Dendritic cell treated with granulocyte-macrophage colony-stimulating factor and Interleukin-4, amounts not matched to agents 40 ng/mL and 50 ng/mL, for 4 days (primary cell): ENCODE results near the gene NPIPB6.
"Not testable (repeated sequence)": the region's sequence is repeated elsewhere in the genome, so short reads cannot be mapped to it uniquely, and the experiment has no call there.

Experiments
- H3K27ac Mint-ChIP-seq: one replicate; pipeline ENCODE4 v1.8.0; 2022; ENCODE audit warnings: mild to moderate bottlenecking, mixed read lengths
- H3K27me3 Mint-ChIP-seq: one replicate; pipeline ENCODE4 v1.8.0; 2022; ENCODE audit warnings: mild to moderate bottlenecking, mixed read lengths
- H3K36me3 Mint-ChIP-seq: one replicate; pipeline ENCODE4 v1.8.0; 2022; ENCODE audit warnings: low read depth, mixed read lengths
- H3K4me1 Mint-ChIP-seq: one replicate; pipeline ENCODE4 v1.8.0; 2022; ENCODE audit warnings: low read depth, mixed read lengths
- H3K4me3 Mint-ChIP-seq: one replicate; pipeline ENCODE4 v1.8.0; 2022; ENCODE audit warnings: mild to moderate bottlenecking, moderate library complexity, mixed read lengths
- H3K9me3 Mint-ChIP-seq: one replicate; pipeline ENCODE4 v1.8.0; 2022; ENCODE audit warnings: mixed read lengths
- intact Hi-C: fragments of 100-400 bp; cut with micrococcal nuclease; formaldehyde crosslinking; loops from one replicate; pipeline ENCODE4 v1.15.0; 2022

Gene NPIPB6

DNA sequence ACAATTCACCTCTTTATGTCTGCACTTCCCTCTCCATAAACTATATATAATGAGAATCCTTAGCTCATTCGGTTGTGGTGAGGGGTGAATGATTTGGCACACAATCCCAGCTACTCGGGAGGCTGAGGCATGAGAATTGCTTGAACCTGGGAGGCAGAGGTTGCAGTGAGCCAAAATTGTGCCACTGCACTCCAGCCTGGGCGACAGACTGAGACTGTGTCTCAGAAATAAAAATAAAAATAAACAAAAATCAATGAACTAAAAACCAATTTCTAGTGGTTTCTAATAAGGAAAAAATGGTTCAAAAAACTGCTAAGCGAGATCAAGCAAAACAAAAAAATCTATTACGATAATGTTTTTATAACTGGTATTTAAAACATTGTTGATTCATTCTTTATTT, at the start of gene NPIPB6:
TSS of gene NPIPB6 (minus strand) at position 101 of the 400 bp plus-strand sequence. CDS start 686 bp downstream, outside the sequence.
- H3K4me1 Mint-ChIP-seq, H3K27me3 Mint-ChIP-seq, H3K9me3 Mint-ChIP-seq, intact Hi-C loops, H3K36me3 Mint-ChIP-seq, H3K4me3 Mint-ChIP-seq, H3K27ac Mint-ChIP-seq: not testable (repeated sequence)

GRCh38 chr16:28403220-28404072, 40.1 kb upstream of the NPIPB6 start, which contains the start of gene EIF3CL:
TSS of gene EIF3CL (minus strand) at chr16:28403841. CDS start at chr16:28403618, 223 bp downstream.
- H3K9me3 Mint-ChIP-seq, intact Hi-C loops, H3K27me3 Mint-ChIP-seq, H3K36me3 Mint-ChIP-seq, H3K27ac Mint-ChIP-seq, H3K4me1 Mint-ChIP-seq: not testable (repeated sequence)
- H3K4me3 Mint-ChIP-seq, result peak within 1 kb of the TSS; percentile 34

GRCh38 chr16:28392054-28392453, 28.7 kb upstream of the NPIPB6 start:
- H3K27me3 Mint-ChIP-seq, H3K27ac Mint-ChIP-seq, intact Hi-C loops: not testable (repeated sequence)

DNA sequence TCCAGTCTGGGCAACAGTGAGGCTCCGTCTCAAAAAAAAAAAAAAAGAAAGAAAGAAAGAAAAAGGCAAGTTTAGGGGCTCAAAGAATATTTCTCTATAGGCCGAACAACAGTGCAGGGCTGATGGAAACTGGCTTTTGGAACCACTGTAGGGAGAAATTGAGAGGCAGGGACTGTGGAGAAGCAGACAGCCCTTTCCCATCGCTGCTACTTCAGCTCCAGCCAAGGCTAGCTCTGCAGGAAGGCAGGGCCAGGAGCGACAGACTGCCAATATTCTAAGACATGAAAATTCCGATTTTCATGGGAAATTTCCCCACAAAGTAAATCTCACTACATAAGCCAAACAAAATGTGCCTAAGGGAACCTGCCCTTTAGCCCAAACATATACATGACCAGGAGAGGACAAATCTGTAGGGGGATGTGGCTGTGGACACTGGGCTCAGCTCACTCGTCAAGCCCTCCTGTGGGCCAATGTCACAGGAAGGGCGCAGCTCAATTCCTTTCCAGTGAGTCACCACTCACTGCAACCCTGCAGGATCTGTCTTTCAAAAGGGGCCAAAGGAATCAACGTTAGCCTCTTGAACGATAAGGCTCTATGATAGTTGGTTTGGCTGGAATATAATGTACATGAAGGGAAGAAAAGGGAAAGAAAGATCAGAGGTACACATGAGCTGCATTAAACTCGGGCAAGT, 19.0 kb upstream of the NPIPB6 start:
- H3K36me3 Mint-ChIP-seq, intact Hi-C loops, H3K4me1 Mint-ChIP-seq, H3K27me3 Mint-ChIP-seq, H3K9me3 Mint-ChIP-seq, H3K27ac Mint-ChIP-seq, H3K4me3 Mint-ChIP-seq: not testable (repeated sequence)

More at GRCh38 chr16:28392054-28392453, 28.7 kb upstream of the NPIPB6 start:
- not testable (repeated sequence) for H3K4me1 Mint-ChIP-seq, H3K36me3 Mint-ChIP-seq, H3K4me3 Mint-ChIP-seq, H3K9me3 Mint-ChIP-seq

- H3K27ac Mint-ChIP-seq, intact Hi-C loops, H3K9me3 Mint-ChIP-seq, H3K4me3 Mint-ChIP-seq, H3K27me3 Mint-ChIP-seq, H3K4me1 Mint-ChIP-seq: not testable (repeated sequence)
- H3K36me3 Mint-ChIP-seq, result peaks cover 13% of the 10 kb centered on the region
Measured at GRCh38 chr16:28377822-28378221, 14.5 kb upstream of the NPIPB6 start.

DNA sequence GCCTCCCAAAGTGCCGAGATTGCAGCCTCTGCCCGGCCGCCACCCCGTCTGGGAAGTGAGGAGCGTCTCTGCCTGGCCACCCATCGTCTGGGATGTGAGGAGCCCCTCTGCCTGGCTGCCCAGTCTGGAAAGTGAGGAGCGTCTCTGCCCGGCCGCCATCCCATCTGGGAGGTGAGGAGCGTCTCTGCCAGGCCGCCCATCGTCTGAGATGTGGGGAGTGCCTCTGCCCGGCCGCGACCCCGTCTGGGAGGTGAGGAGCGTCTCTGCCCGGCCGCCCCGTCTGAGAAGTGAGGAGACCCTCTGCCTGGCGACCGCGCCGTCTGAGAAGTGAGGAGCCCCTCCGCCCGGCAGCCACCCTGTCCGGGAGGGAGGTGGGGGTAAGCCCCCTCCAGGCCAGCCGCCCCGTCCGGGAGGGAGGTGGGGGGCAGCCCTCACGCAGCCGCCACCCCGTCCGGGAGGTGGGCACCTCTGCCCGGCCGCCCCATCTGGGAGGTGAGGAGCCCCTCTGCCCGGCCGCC, 13.9 kb upstream of the NPIPB6 start:
- H3K9me3 Mint-ChIP-seq, H3K27me3 Mint-ChIP-seq, intact Hi-C loops, H3K4me1 Mint-ChIP-seq, H3K4me3 Mint-ChIP-seq, H3K27ac Mint-ChIP-seq: not testable (repeated sequence)
- H3K36me3 Mint-ChIP-seq, result peaks cover 13% of the 10 kb centered on the region

DNA sequence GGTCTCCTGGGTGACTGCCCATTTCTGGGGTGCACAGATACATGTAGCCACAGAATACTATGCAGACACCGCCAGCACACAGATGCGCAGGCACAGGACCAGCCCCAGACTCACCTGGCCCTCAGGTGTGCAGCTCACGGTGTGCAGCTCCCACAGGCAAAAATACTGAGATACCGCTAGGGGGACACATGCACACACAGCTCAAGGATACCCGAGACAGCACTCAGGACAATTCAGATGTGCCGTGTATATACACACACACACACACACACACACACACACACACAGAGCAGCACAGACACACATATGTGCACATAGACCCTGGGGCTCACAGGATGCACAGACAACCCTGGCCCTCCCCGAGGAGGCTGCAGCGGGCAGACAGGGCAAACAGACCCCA, 11.8 kb upstream of the NPIPB6 start:
- H3K27me3 Mint-ChIP-seq, H3K9me3 Mint-ChIP-seq, intact Hi-C loops, H3K4me1 Mint-ChIP-seq, H3K4me3 Mint-ChIP-seq, H3K27ac Mint-ChIP-seq: not testable (repeated sequence)
- peaks cover 13% of the 10 kb centered on the region for H3K36me3 Mint-ChIP-seq

DNA sequence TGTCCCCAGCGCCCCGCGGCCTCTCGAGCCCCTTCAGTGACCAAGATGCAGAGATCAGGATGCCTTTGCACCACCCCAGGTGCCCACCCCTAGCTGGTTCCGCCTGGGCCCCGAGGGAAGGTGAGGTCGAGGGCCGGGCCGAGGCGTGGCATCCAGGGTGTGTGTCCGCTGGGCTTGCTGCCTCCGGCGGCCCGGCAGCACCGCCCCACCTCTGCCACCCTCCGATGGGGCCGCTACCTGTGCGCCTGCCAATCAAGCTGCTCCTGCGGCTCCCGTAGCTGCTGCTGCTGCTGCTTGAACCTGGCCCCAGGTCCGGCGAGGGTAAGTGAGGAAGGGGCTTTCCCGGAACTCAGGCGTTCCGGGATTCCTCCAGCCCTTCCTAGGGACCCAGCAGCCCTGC, 11.0 kb upstream of the NPIPB6 start:
- H3K27ac Mint-ChIP-seq, H3K9me3 Mint-ChIP-seq, H3K4me3 Mint-ChIP-seq, H3K4me1 Mint-ChIP-seq, intact Hi-C loops, H3K27me3 Mint-ChIP-seq: not testable (repeated sequence)
- peaks cover 13% of the 10 kb centered on the region for H3K36me3 Mint-ChIP-seq

GRCh38 chr16:28367926-28368325, 4.6 kb upstream of the NPIPB6 start:
- H3K4me3 Mint-ChIP-seq, H3K9me3 Mint-ChIP-seq, intact Hi-C loops, H3K27me3 Mint-ChIP-seq, H3K4me1 Mint-ChIP-seq, H3K27ac Mint-ChIP-seq, H3K36me3 Mint-ChIP-seq: not testable (repeated sequence)

GRCh38 chr16:28364268-28365173, 1.2 kb upstream of the NPIPB6 start:
- H3K27me3 Mint-ChIP-seq, H3K36me3 Mint-ChIP-seq, H3K4me3 Mint-ChIP-seq, H3K27ac Mint-ChIP-seq, H3K9me3 Mint-ChIP-seq, intact Hi-C loops, H3K4me1 Mint-ChIP-seq: not testable (repeated sequence)

DNA sequence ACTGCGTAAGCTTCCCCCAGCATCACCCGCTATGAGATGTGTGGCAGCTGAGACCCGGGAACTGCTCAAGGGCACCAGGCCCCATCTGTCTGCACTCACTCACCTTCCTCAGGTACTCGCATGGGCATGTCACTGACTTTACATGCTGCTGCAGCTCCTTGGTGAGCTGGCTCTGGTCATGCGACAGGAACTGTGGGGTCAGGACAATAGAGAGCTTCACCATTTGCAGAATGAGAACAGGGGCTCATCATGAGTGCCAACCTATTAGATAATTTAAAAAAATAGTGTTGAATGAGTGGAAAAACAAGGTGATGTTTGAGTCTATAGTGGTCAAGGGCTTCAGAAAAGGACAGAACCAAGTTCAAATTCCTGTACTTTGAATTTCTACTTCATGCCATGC, 708 bp downstream of the NPIPB6 start:
- H3K4me3 Mint-ChIP-seq, H3K9me3 Mint-ChIP-seq, H3K36me3 Mint-ChIP-seq, H3K4me1 Mint-ChIP-seq, intact Hi-C loops, H3K27me3 Mint-ChIP-seq, H3K27ac Mint-ChIP-seq: not testable (repeated sequence)

DNA sequence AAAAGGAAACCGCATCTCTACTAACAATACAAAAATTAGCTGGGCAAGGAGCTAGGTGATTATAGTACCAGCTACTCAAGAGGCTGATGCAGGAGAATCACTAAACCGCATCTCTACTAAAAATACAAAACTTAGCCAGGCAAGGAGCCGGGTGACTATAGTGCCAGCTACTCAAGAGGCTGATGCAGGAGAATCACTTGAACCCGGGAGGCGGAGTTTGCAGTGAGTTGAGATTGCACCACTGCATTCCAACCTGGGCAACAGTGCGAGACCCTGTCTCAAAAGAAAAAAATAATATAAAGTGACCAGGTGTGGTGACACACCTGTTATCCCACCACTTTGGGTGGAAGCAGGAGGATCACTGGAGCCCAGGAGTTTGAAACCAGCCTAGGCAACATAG, 25.1 kb downstream of the NPIPB6 start:
- H3K4me1 Mint-ChIP-seq, intact Hi-C loops, H3K36me3 Mint-ChIP-seq, H3K27ac Mint-ChIP-seq, H3K4me3 Mint-ChIP-seq, H3K27me3 Mint-ChIP-seq, H3K9me3 Mint-ChIP-seq: not testable (repeated sequence)

- H3K4me1 Mint-ChIP-seq, H3K36me3 Mint-ChIP-seq: not testable (repeated sequence)
Measured at GRCh38 chr16:28336940-28337710, 26.2 kb downstream of the NPIPB6 start.

More at GRCh38 chr16:28336940-28337710, 26.2 kb downstream of the NPIPB6 start:
- H3K27me3 Mint-ChIP-seq, H3K27ac Mint-ChIP-seq, intact Hi-C loops, H3K4me3 Mint-ChIP-seq, H3K9me3 Mint-ChIP-seq: not testable (repeated sequence)
